Common myeloid progenitor, CD34-positive (primary cell): ENCODE results near the gene PRKCE.

Source experiments
- CTCF ChIA-PET: fragments of 350-600 bp; sonication (Branson Sonifier 250); formaldehyde crosslinking; loops from one replicate; lab custom pipeline; 2021; ENCODE audit warnings: antibody characterized with exemption; lab: Charles Lee
- POLR2A ChIA-PET: fragments of 350-600 bp; sonication (Branson Sonifier 250); formaldehyde crosslinking; loops from one replicate; lab custom pipeline; 2021; ENCODE audit warnings: antibody characterized with exemption; lab: Charles Lee
- DNase-seq, 3 donors: peaks; one replicate each; pipeline versions ENCODE4 v3.0.0 to v3.0.0-alpha.2; 2013
- H3K27ac ChIP-seq, 2 experiments: 1 replicate in 1 of 2; 2 replicates in 1 of 2; pipeline ENCODE4 v1.7.0; 2013; ENCODE audit warnings: inconsistent platforms in 2 of 2, low read length in 2 of 2, mild to moderate bottlenecking in 2 of 2, low read depth in 1 of 2, moderate library complexity in 1 of 2; ENCODE audit not compliant: severe bottlenecking in 2 of 2, insufficient read depth in 1 of 2, poor library complexity in 1 of 2
- H3K27me3 ChIP-seq, 5 experiments: replicated peaks in 2 of 5; 1 replicate in 3 of 5; 2 replicates in 2 of 5; pipeline versions ENCODE4 v1.6.1 to v1.7.0; 2013; ENCODE audit warnings: low read length in 4 of 5, mild to moderate bottlenecking in 2 of 5, moderate library complexity in 2 of 5, inconsistent platforms in 1 of 5; ENCODE audit not compliant: insufficient read depth in 5 of 5, control insufficient read depth in 4 of 5
- H3K36me3 ChIP-seq, 4 experiments: 1 replicate in 2 of 4; 2 replicates in 2 of 4; pipeline versions ENCODE4 v1.6.1 to v1.7.0; 2013; ENCODE audit warnings: low read length in 3 of 4, control low read depth in 1 of 4, mild to moderate bottlenecking in 1 of 4; ENCODE audit not compliant: control insufficient read depth in 4 of 4, insufficient read depth in 4 of 4
- H3K4me1 ChIP-seq, 4 experiments: 1 replicate in 3 of 4; 2 replicates in 1 of 4; pipeline versions ENCODE4 v1.6.1 to v1.7.1; 2013; ENCODE audit warnings: low read length in 3 of 4, mild to moderate bottlenecking in 3 of 4, control low read depth in 1 of 4, inconsistent platforms in 1 of 4, moderate library complexity in 1 of 4; ENCODE audit not compliant: control insufficient read depth in 4 of 4, insufficient read depth in 4 of 4; ENCODE audit errors: control extremely low read depth in 1 of 4
- H3K4me3 ChIP-seq, 7 experiments: 1 replicate in 4 of 7; 2 replicates in 3 of 7; pipeline versions ENCODE4 v1.5.1 to v1.7.0; 2013; ENCODE audit warnings: mild to moderate bottlenecking in 7 of 7, low read length in 6 of 7, moderate library complexity in 6 of 7, inconsistent platforms in 2 of 7, low read depth in 2 of 7, control low read depth in 1 of 7; ENCODE audit not compliant: insufficient read depth in 4 of 7, control insufficient read depth in 1 of 7; ENCODE audit errors: extremely low read depth in 1 of 7
- H3K9me3 ChIP-seq, 5 experiments: 1 replicate in 4 of 5; 2 replicates in 1 of 5; pipeline versions ENCODE4 v1.6.1 to v1.7.1; 2013; ENCODE audit warnings: low read length in 4 of 5, mild to moderate bottlenecking in 2 of 5, inconsistent platforms in 1 of 5, low read depth in 1 of 5, moderate library complexity in 1 of 5; ENCODE audit not compliant: control insufficient read depth in 4 of 5, insufficient read depth in 2 of 5; ENCODE audit errors: control extremely low read depth in 1 of 5
- WGBS: methylation state at CpG from one replicate; pipeline ENCODE4 v1.1.5; 2013; ENCODE audit not compliant: insufficient coverage; 5-methylcytosine and 5-hydroxymethylcytosine counted together

The PRKCE gene

GRCh38 chr2:45769854-45770576 is 118.5 kb downstream of the PRKCE start:
- POLR2A ChIA-PET, result interaction anchor here (0.6 kb wide), 1 partner anchor 10 kb away, joined by 3 read pairs; no protein-coding TSS in a partner anchor
- no peaks in the 10 kb centered on the region for H3K9me3 ChIP-seq
- H3K4me1 ChIP-seq, result peaks cover 6 to 44% (median 12%) of the 10 kb centered on the region in 4 experiments
- no peak overlapping the region for H3K27ac ChIP-seq
- no peaks in the 10 kb centered on the region for H3K36me3 ChIP-seq
- no peak for DNase-seq
- no peaks in the 10 kb centered on the region for H3K27me3 ChIP-seq
- no peak overlapping the region for H3K4me3 ChIP-seq
- CTCF ChIA-PET, result interaction anchor here (1.0 to 1.2 kb wide), 3 partner anchors 12 to 166 kb away, joined by 3 read pairs; no protein-coding TSS in a partner anchor
- WGBS, result 91% methylated on average over 14 of the region's 15 CpGs

- Histone ChIP-seq H3K27ac (no peak overlapping the region), H3K27me3 (no peaks in the 10 kb centered on the region), H3K4me3 (peak overlapping the region in 2 of 7 experiments; percentile 12 to 62), H3K9me3 (no peaks in the 10 kb centered on the region), H3K36me3 (no peaks in the 10 kb centered on the region), H3K4me1 (peaks cover 3 to 36% (median 11%) of the 10 kb centered on the region in 4 experiments)
- CTCF ChIA-PET, result interaction anchor here (0.8 to 2.2 kb wide), 6 partner anchors 12 to 165 kb away, joined by 3 to 9 read pairs (median 3); no protein-coding TSS in a partner anchor
- 100% methylated on average over 1 of the region's 1 CpG for WGBS
- DNase-seq, result no peak
- POLR2A ChIA-PET, result no interaction called here
These were observed 119.3 kb downstream of the PRKCE start for GRCh38 chr2:45770811-45771210.

GRCh38 chr2:45771261-45771660 is 119.8 kb downstream of the PRKCE start:
- Histone ChIP-seq H3K9me3 (no peaks in the 10 kb centered on the region), H3K4me1 (peaks cover 0 to 32% (median 11%) of the 10 kb centered on the region in 4 experiments), H3K36me3 (no peaks in the 10 kb centered on the region), H3K27ac (no peak overlapping the region), H3K4me3 (peak overlapping the region in 4 of 7 experiments; percentile 11 to 62 (median 22)), H3K27me3 (no peaks in the 10 kb centered on the region)
- CTCF ChIA-PET, result interaction anchor here (0.8 to 2.2 kb wide), 6 partner anchors 11 to 165 kb away, joined by 3 to 9 read pairs (median 3); no protein-coding TSS in a partner anchor
- WGBS, result 29% methylated on average over 6 of the region's 10 CpGs
- POLR2A ChIA-PET, result no interaction called here
- DNase-seq, result peak in 2 of 3 donors; percentile 55 to 66

GRCh38 chr2:45772038-45772437 is 120.6 kb downstream of the PRKCE start:
- Histone ChIP-seq H3K4me3 (no peak overlapping the region), H3K27ac (no peak overlapping the region), H3K9me3 (no peaks in the 10 kb centered on the region), H3K27me3 (no peaks in the 10 kb centered on the region), H3K36me3 (no peaks in the 10 kb centered on the region), H3K4me1 (peaks cover 0 to 25% (median 11%) of the 10 kb centered on the region in 4 experiments)
- no peak for DNase-seq
- ChIA-PET POLR2A (no interaction called here), CTCF (interaction anchor here (1.1 to 2.2 kb wide), 3 partner anchors 17 to 126 kb away, joined by 3 to 9 read pairs (median 6); no protein-coding TSS in a partner anchor)
- 100% methylated on average over 1 of the region's 2 CpGs for WGBS

- DNase-seq, result no peak
- ChIA-PET CTCF (no interaction called here), POLR2A (no interaction called here)
- Histone ChIP-seq H3K27me3 (no peaks in the 10 kb centered on the region), H3K4me3 (no peak overlapping the region), H3K36me3 (no peaks in the 10 kb centered on the region), H3K27ac (no peak overlapping the region), H3K4me1 (peaks cover 0 to 27% (median 16%) of the 10 kb centered on the region in 4 experiments), H3K9me3 (no peaks in the 10 kb centered on the region)
- 98% methylated on average over 8 of the region's 9 CpGs for WGBS
These were observed 122.4 kb downstream of the PRKCE start for GRCh38 chr2:45773909-45774308.

- DNase-seq, result no peak
- no peak overlapping the region for H3K4me3 ChIP-seq
- H3K36me3 ChIP-seq, result no peaks in the 10 kb centered on the region
- peaks cover 0 to 26% (median 16%) of the 10 kb centered on the region in 4 experiments for H3K4me1 ChIP-seq
- ChIA-PET CTCF (interaction anchor here (0.7 to 8.7 kb wide), 2 partner anchors 10 to 127 kb away, joined by 3 to 52 read pairs; no protein-coding TSS in a partner anchor), POLR2A (no interaction called here)
- H3K27me3 ChIP-seq, result no peaks in the 10 kb centered on the region
- H3K27ac ChIP-seq, result no peak overlapping the region
- no peaks in the 10 kb centered on the region for H3K9me3 ChIP-seq
- 86% methylated on average over 6 of the region's 10 CpGs for WGBS
These were observed 123.3 kb downstream of the PRKCE start for GRCh38 chr2:45774688-45775244.
